Activated gamma-delta T cell treated with Interleukin-2 at 50 U/mL for 16 hours (primary cell): ENCODE data around the gene ANAPC2.

Experiments
- DNase-seq: peaks from one replicate; pipeline ENCODE4 v3.0.0-alpha.2; 2020

Gene ANAPC2

GRCh38 chr9:137213160-137214060, 25.1 kb upstream of the ANAPC2 start:
- no peak for DNase-seq

- DNase-seq = no peak
These were observed 24.2 kb upstream of the ANAPC2 start for GRCh38 chr9:137212520-137212919.

- no peak for DNase-seq
These were observed 23.2 kb upstream of the ANAPC2 start for GRCh38 chr9:137211532-137211931.

GRCh38 chr9:137206602-137207001, 18.2 kb upstream of the ANAPC2 start:
- no peak for DNase-seq

GRCh38 chr9:137205126-137206069, 17.0 kb upstream of the ANAPC2 start, which contains the start of the genes NDOR1 and TMEM203:
TSS of gene NDOR1 (plus strand) at chr9:137205700. CDS start at chr9:137205778, 78 bp downstream.
TSS of gene TMEM203 (minus strand) at chr9:137205648. CDS start at chr9:137205414, 234 bp downstream.
- DNase-seq = peak; percentile 92

- DNase-seq = no peak
These were observed 16.4 kb upstream of the ANAPC2 start for GRCh38 chr9:137204731-137205125.

GRCh38 chr9:137202966-137203365, 14.6 kb upstream of the ANAPC2 start:
- DNase-seq = no peak

- DNase-seq = no peak
These were observed 13.0 kb upstream of the ANAPC2 start for GRCh38 chr9:137201205-137201868.

GRCh38 chr9:137200311-137201204, 12.2 kb upstream of the ANAPC2 start, which contains the start of gene TPRN:
TSS of gene TPRN (minus strand) at chr9:137200741. CDS start at chr9:137200711, 30 bp downstream.
- DNase-seq = peak; percentile 99

- no peak for DNase-seq
These were observed 11.2 kb upstream of the ANAPC2 start for GRCh38 chr9:137199411-137200121.

GRCh38 chr9:137198902-137199283, 10.5 kb upstream of the ANAPC2 start:
- no peak for DNase-seq

GRCh38 chr9:137198051-137198901, 9.9 kb upstream of the ANAPC2 start:
- no peak for DNase-seq

- no peak for DNase-seq
These were observed 7.3 kb upstream of the ANAPC2 start for GRCh38 chr9:137195525-137196220.

- DNase-seq = no peak
These were observed 6.5 kb upstream of the ANAPC2 start for GRCh38 chr9:137194909-137195308.

GRCh38 chr9:137194388-137194787, 6.0 kb upstream of the ANAPC2 start:
- no peak for DNase-seq

- no peak for DNase-seq
These were observed 5.4 kb upstream of the ANAPC2 start for GRCh38 chr9:137193771-137194170.

- no peak for DNase-seq
These were observed 4.5 kb upstream of the ANAPC2 start for GRCh38 chr9:137192859-137193258.

GRCh38 chr9:137192448-137192780, 4.1 kb upstream of the ANAPC2 start:
- no peak for DNase-seq

- no peak for DNase-seq
These were observed 3.5 kb upstream of the ANAPC2 start for GRCh38 chr9:137191691-137192447.
